Breast epithelium (tissue), 4 donors: ENCODE results near the gene POTEM. TPM values are rescaled to one million over a fixed set of nuclear protein-coding genes. Genes with fewer than 3 reads are reported as not detected.
"Not testable (repeated sequence)": the region's sequence is repeated elsewhere in the genome, so short reads cannot be mapped to it uniquely, and the experiment has no call there.

Source experiments
- DNase-seq, 2 donors: peaks; one replicate each; pipeline ENCODE4 v3.0.0-alpha.2; 2019; ENCODE audit warnings: low spot score in 2 of 2
- H3K27ac ChIP-seq, 2 donors: fragments of 200-600 bp; sonication (generic) in 1 of 2; one replicate each; pipeline ENCODE4 v1.5.1; 2016 to 2019; ENCODE audit warnings: mild to moderate bottlenecking in 1 of 2
- H3K27me3 ChIP-seq, 2 donors: fragments of 200-600 bp; sonication (generic) in 1 of 2; one replicate each; pipeline versions ENCODE4 v1.5.1 to v1.6.0; 2017 to 2019; ENCODE audit warnings: control low read depth in 1 of 2, mild to moderate bottlenecking in 1 of 2
- H3K36me3 ChIP-seq: fragments of 200-600 bp; one replicate; pipeline ENCODE4 v1.5.1; 2019
- H3K4me1 ChIP-seq, 2 donors: fragments of 200-600 bp; sonication (generic); one replicate each; pipeline ENCODE4 v1.5.1; 2016 to 2019; ENCODE audit warnings: control low read depth in 1 of 2
- H3K4me3 ChIP-seq, 3 donors: fragments of 200-600 bp; sonication (generic); 1 replicate in 2 of 3; 2 replicates in 1 of 3; pipeline ENCODE4 v1.5.1; 2016 to 2019; ENCODE audit warnings: mild to moderate bottlenecking in 3 of 3, moderate library complexity in 2 of 3
- H3K9me3 ChIP-seq, 2 donors: fragments of 200-600 bp; sonication (generic) in 1 of 2; one replicate each; pipeline ENCODE4 v1.5.1; 2016 to 2019; ENCODE audit warnings: control low read depth in 1 of 2
- intact Hi-C: fragments of 100-400 bp; cut with DNase I; formaldehyde crosslinking; loops from one replicate; pipeline ENCODE4 v1.15.1; 2023; ENCODE audit warnings: low total_unique reads
- total RNA-seq, 3 donors: library from RNA; depleted of rRNA; stranded (reverse); fragments of >200 nt; gene quantifications; one replicate each; pipeline ENCODE4 v1.1.0, GENCODE V29; 2016

POTEM gene
- total RNA-seq, 3 donors from 2014 or later = not detected

DNA sequence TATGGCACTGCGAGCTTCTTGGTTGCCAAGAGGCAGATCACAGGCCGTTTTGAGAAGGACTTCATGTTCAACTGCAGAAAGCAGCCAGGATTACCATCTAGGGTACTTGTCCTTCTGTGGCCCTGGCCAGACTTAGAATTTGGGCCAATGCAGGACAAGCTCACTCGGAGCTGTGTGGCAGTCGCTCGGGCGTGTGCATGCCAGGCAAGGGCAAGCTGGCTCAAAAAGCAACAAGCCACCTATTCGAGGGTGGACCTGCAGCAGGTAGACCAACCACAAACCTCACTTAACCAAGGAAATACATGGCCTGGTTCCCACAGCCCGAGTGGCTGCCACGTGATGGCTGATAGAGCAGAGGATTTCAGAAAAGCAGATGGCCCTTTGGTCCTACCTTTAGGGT, 39.3 kb downstream of the POTEM start:
- DNase-seq, H3K9me3 ChIP-seq, H3K27ac ChIP-seq, intact Hi-C loops, H3K27me3 ChIP-seq, H3K36me3 ChIP-seq, H3K4me1 ChIP-seq, H3K4me3 ChIP-seq: not testable (repeated sequence)

DNA sequence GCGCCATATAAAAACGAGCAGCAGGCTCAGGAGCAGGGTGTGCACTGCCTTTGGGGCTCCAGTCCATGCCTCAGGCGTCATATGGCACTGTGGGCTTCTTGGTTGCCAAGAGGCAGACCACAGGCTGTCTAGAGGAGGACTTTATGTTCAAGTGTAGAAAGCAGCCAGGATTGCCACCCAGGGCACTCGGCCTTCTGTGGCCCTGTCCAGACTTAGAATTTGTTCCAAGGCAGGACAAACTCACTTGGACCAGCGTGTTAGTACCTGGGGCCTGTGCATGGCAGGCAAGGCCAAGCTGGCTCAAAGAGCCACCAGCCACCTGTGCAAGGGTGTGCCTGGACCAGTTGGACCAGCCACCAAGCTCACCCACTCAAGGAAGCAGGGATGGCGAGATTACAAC, 40.4 kb downstream of the POTEM start:
- H3K9me3 ChIP-seq, H3K4me1 ChIP-seq, H3K27me3 ChIP-seq, H3K36me3 ChIP-seq, intact Hi-C loops, H3K27ac ChIP-seq, H3K4me3 ChIP-seq: not testable (repeated sequence)
- peak in 1 of 2 donors; percentile 14 for DNase-seq

DNA sequence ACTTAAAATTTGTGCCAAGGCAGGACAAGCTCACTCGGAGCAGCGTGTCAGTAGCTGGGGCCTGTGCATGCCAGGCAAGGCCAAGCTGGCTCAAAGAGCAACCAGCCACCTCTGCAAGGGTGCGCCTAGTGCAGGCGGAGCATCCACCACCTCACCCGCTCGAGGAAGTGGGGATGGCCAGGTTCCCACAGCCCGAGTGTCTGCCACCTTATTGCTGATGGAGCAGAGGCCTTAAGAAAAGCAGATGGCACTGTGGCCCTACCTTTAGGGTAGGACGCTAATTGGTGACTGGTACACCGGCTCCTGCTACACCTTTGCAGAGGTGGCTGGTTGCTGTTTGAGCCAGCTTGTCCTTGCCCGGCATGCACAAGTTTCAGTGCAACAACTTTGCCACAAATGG, 43.8 kb downstream of the POTEM start:
- H3K9me3 ChIP-seq, H3K27me3 ChIP-seq, H3K36me3 ChIP-seq, H3K4me1 ChIP-seq, H3K4me3 ChIP-seq, intact Hi-C loops, H3K27ac ChIP-seq: not testable (repeated sequence)
- DNase-seq = peak in 1 of 2 donors; percentile 34

DNA sequence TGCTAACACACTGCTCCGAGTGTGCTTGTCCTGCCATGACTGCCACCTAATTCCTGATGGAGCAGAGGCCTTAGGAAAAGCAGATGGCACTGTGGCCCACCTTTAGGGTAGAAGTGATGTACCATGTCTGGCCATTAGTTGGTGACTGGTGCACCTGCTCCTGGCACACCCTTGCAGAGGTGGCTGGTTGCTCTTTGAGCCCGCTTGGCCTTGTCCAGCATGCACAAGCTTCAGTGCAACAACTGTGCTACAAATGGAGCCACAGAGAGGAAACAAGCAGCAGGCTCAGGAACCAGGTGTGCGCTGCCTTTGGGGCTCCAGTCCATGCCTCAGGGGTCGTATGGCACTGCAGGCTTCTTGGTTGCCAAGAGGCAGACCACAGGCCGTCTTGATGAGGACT, 44.5 kb downstream of the POTEM start:
- H3K27ac ChIP-seq, H3K9me3 ChIP-seq, H3K4me3 ChIP-seq, DNase-seq, H3K27me3 ChIP-seq, H3K36me3 ChIP-seq, intact Hi-C loops, H3K4me1 ChIP-seq: not testable (repeated sequence)

DNA sequence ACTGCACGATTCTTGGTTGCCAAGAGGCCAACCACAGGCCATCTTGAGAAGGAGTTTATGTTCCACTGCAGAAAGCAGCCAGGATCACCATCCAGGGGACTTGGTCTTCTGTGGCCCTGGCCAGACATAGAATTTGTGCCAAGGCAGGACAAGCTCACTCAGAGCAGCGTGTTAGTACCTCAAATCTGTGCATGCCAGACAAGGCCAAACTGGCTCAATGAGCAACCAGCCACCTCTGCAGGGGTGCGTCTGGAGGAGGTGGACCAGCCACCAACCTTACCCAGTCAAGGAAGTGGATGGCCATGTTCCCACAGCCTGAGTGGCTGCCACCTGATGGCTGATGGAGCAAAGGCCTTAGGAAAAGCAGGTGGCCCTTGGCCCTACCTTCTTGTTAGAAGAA, 48.0 kb downstream of the POTEM start:
- intact Hi-C loops, H3K4me1 ChIP-seq, H3K27me3 ChIP-seq, H3K9me3 ChIP-seq, H3K36me3 ChIP-seq, H3K4me3 ChIP-seq, H3K27ac ChIP-seq, DNase-seq: not testable (repeated sequence)

DNA sequence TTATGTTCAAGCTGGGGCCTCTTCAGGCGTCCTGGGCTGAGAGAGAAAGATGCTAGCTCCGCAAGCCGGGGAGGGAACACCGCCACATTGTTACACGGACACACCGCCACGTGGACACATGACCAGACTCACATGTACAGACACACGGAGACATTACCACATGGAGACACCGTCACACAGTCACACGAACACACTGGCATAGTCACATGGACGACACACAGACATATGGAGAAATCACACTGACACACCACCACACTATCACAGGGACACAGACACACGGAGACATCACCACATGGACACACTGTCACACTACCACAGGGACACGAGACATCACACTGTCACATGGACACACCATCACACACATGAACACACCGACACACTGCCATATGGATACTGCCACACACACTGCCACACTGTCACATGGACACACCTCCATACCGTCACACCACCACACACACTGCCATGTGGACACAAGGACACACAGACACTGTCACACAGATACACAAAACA, 57.9 kb downstream of the POTEM start:
- H3K4me3 ChIP-seq, DNase-seq: not testable (repeated sequence)

DNA sequence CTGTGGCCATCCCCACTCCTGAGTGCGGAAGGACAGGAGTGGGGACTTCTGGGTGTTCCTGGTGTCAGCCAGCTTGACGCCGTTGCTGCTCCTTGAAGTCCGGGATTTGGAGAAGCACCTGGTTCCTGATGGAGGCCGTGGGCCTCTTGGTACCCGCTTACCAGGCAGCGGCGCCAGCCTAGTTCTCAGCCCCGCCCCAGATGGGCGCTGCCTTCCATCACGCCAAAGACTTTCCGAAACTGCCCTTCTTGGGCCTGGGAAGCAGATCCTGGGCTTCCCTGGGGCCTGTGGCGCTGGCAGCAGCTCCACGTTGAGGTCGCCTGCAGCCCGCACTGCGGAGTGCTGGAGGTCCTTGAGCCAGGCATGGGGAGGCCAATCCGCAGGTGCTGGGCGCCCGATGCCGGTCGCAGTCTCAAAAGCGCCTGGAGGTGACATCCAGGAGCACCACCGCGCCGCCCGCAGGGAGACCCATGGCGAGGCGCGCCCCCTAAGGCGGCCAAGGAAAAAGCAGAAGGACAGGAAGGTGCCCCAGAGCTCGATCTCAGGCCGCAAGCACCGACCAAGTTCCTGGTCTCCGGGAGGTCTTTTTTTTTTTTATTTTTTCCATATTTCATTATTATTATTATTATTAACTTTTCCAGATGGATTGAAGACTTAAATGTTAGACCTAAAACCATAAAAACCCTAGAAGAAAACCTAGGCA, 59.6 kb downstream of the POTEM start:
- H3K9me3 ChIP-seq, intact Hi-C loops, H3K27ac ChIP-seq, H3K36me3 ChIP-seq, H3K4me1 ChIP-seq, H3K27me3 ChIP-seq, H3K4me3 ChIP-seq: not testable (repeated sequence)
- DNase-seq = peak in 1 of 2 donors; percentile 15

More for the DNA sequence above, 57.9 kb downstream of the POTEM start:
- H3K27me3 ChIP-seq, intact Hi-C loops, H3K9me3 ChIP-seq, H3K4me1 ChIP-seq, H3K27ac ChIP-seq, H3K36me3 ChIP-seq: not testable (repeated sequence)

DNA sequence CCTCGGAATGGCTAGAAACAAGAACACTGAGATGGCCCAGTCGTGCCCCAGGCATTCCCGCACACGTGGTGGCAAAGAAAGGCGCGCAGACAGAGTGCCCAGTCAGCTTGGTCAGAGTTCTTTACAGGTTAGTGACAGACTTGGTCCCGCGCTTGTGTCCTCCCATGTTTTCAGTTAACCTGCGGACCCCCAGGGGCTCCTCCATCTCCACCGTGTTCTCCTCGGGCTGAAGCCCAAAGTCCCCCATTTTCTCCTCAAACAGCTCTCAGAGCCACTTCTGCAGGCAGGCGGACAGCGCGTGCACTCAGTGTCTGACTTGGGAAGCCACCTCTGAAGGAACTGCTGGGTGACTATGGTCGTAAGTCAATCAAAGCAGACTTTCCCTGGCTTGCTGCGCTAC, 60.7 kb downstream of the POTEM start:
- H3K27me3 ChIP-seq, H3K4me3 ChIP-seq, H3K36me3 ChIP-seq, H3K4me1 ChIP-seq, H3K27ac ChIP-seq, H3K9me3 ChIP-seq, intact Hi-C loops, DNase-seq: not testable (repeated sequence)

DNA sequence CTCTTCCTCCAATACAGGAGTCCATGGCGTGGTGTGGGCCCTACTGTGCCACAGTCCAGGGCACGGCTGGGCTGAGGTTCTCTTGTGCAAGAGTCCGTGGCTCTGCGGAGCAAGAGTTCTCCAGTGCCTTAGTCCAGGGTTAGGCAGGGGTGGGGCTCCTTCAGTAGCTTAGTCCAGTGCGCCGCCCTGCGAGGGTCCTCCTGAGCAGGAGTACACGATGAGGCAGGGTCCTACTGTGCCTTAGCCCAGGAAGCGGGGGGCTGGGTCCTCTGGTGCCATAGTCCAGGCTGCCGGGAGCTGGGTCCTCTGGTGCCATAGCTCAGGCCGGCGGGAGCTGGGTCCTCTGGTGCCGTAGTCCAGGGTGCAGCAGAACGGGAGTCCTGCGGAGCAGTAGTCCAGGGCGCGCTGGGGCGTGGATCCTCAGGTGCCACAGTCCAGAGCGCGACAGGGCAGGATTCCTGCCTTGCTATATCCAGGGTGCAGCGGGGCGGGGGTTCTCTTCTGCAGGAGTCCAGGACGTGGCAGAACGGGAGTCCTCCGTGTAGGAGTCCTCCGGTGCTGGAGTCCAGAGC, 69.7 kb downstream of the POTEM start:
- H3K27me3 ChIP-seq, H3K27ac ChIP-seq, H3K36me3 ChIP-seq, H3K9me3 ChIP-seq, H3K4me3 ChIP-seq, H3K4me1 ChIP-seq, DNase-seq, intact Hi-C loops: not testable (repeated sequence)

DNA sequence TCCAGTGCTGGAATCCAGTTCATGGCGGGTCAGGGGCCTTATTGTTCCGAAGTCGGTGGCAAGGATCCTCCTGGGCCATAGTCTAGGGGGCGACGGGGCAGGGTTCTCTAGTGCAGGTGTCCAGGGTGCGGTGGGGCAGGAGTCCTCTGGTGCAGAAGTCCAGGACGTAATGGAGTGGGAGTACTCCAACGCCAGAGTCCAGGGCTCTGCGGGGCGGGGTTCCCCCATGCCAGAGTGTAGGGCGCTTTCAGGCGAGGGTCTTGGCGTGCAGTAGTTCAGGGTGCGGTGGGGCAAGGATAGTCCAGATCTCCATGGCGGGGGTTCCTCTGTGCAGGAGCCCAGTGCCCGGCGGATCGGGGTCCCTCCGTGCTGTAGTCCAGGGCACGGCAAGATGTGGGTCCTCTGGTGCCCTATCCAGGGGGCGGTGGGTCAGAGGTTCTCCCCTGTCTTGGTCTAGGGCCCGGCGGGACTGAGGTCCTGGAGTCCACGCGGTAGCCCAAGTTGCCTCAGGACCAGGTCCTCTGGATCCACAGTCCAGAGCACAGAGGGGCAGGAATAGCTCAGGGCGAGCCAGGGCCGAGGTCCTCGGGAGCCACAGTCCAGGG, 70.9 kb downstream of the POTEM start:
- H3K27me3 ChIP-seq, intact Hi-C loops, H3K36me3 ChIP-seq, H3K4me1 ChIP-seq, H3K4me3 ChIP-seq, H3K27ac ChIP-seq, H3K9me3 ChIP-seq: not testable (repeated sequence)
- peak in 1 of 2 donors; percentile 37 for DNase-seq

DNA sequence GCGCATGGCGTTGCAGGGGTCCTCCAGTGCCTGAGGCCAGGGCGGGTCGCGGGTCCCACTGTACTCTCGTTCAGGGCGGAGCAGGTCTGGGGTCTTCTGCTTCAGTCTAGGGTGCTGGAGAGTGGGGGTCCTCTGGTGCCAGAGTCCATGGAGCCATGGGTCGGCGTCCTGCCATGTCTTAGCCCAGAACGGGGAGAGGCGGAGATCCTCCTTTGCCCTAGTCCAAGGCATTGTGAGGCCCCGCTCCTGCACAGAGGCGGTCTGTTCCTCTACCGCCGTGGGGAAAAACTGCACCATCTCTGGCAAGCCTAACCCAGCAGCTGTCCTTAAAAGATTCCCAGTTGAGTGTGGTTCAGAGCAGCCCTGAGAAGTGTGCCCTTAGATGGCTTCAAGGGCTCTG, 71.6 kb downstream of the POTEM start:
- H3K4me3 ChIP-seq, H3K27ac ChIP-seq, intact Hi-C loops, H3K27me3 ChIP-seq, H3K9me3 ChIP-seq, DNase-seq, H3K4me1 ChIP-seq, H3K36me3 ChIP-seq: not testable (repeated sequence)

DNA sequence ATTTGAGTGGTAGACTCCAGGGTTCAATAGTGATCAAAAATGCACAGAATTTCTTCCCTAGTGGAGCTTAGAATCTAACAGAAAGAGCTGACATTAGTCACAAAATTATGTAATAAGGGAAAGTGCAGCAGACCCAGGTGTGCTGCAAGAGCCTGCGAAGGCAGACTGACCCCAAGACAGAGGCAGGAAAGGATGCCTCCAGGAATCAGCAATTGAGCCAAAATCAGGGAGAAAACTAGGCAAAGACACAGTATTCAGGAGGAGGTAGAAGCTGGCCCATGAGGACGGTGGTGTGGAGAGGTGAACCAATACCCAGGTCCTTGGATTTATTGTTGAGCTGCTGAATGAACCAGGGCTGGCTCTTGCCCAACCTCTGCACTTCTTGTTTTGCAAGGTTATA, 76.2 kb downstream of the POTEM start:
- H3K4me3 ChIP-seq, H3K27me3 ChIP-seq, H3K9me3 ChIP-seq, H3K36me3 ChIP-seq, H3K4me1 ChIP-seq, DNase-seq, H3K27ac ChIP-seq, intact Hi-C loops: not testable (repeated sequence)
